RWPE2 (cell line): ENCODE data around the gene CKMT1A.
"Not testable (repeated sequence)": the region's sequence is repeated elsewhere in the genome, so short reads cannot be mapped to it uniquely, and the experiment has no call there.

ENCODE experiments used
- ATAC-seq: fragments of 200-7000 bp; cut with Tn5 transposase; 3 replicates; pipeline ENCODE4 v1.9.1; 2021; ENCODE audit warnings: low read depth
- DNase-seq: peaks from one replicate; pipeline ENCODE4 v3.0.0-alpha.2; 2020; ENCODE audit warnings: low spot score
- H3K27ac ChIP-seq: fragments of 450-650 bp; 2 replicates; pipeline ENCODE4 v1.5.1; 2017; ENCODE audit warnings: mild to moderate bottlenecking; ENCODE audit not compliant: poor library complexity, severe bottlenecking
- H3K27me3 ChIP-seq: fragments of 250-450 bp; sonication (Bioruptor Pico); 2 replicates; pipeline ENCODE4 v1.5.1; 2021; ENCODE audit warnings: mild to moderate bottlenecking, moderate library complexity; ENCODE audit not compliant: insufficient read depth, poor library complexity, severe bottlenecking
- H3K36me3 ChIP-seq: fragments of 250-450 bp; sonication (Bioruptor Pico); 2 replicates; pipeline ENCODE4 v1.5.1; 2020; ENCODE audit warnings: low read depth, mild to moderate bottlenecking, moderate library complexity
- H3K4me1 ChIP-seq: fragments of 250-450 bp; sonication (Bioruptor Pico); 2 replicates; pipeline ENCODE4 v1.5.1; 2021; ENCODE audit warnings: mild to moderate bottlenecking, moderate library complexity; ENCODE audit not compliant: insufficient read depth, poor library complexity, severe bottlenecking
- H3K4me3 ChIP-seq: fragments of 250-450 bp; sonication (Bioruptor Pico); 2 replicates; pipeline ENCODE4 v1.5.1; 2021; ENCODE audit warnings: mild to moderate bottlenecking, moderate library complexity; ENCODE audit not compliant: severe bottlenecking
- H3K9me3 ChIP-seq: fragments of 250-450 bp; sonication (Bioruptor Pico); 2 replicates; pipeline ENCODE4 v1.5.1; 2021; ENCODE audit warnings: mild to moderate bottlenecking, moderate library complexity; ENCODE audit not compliant: severe bottlenecking
- CTCF ChIP-seq: fragments of 450-650 bp; IDR thresholded peaks from one replicate; pipeline ENCODE4 v1.5.1; 2017; ENCODE audit warnings: mild to moderate bottlenecking, moderate library complexity; ENCODE audit not compliant: poor library complexity, severe bottlenecking

The CKMT1A gene

GRCh38 chr15:43693148-43694022 is at the start of gene CKMT1A:
CKMT1A (plus strand) TSS chr15:43693859; CDS start chr15:43694051, 192 bp downstream.
- not testable (repeated sequence) for H3K27ac ChIP-seq, H3K4me1 ChIP-seq, H3K4me3 ChIP-seq, H3K27me3 ChIP-seq, H3K9me3 ChIP-seq, DNase-seq
- ATAC-seq = peak; percentile 80
- peaks cover 13% of the 10 kb centered on the region for H3K36me3 ChIP-seq

- no peak for TF ChIP-seq CTCF
- peak; percentile 29; the same call in 2 of the 3 replicates for ATAC-seq
- Histone ChIP-seq H3K27ac (no peak within 1 kb of the TSS), H3K27me3 (no peaks in the 10 kb centered on the region), H3K4me1 (no peaks in the 10 kb centered on the region), H3K9me3 (no peaks in the 10 kb centered on the region), H3K4me3 (no peak within 1 kb of the TSS), H3K36me3 (no peaks in the 10 kb centered on the region)
- peak; percentile 51 for DNase-seq
Measured at GRCh38 chr15:43648649-43649429, 44.8 kb upstream of the CKMT1A start, which contains the start of gene CATSPER2. CATSPER2 (minus strand) TSS chr15:43648844; CDS start chr15:43648061, 783 bp downstream.

- H3K9me3 ChIP-seq, H3K27ac ChIP-seq, DNase-seq, H3K27me3 ChIP-seq, H3K4me1 ChIP-seq, H3K36me3 ChIP-seq, H3K4me3 ChIP-seq: not testable (repeated sequence)
- ATAC-seq = peak; percentile 41; the same call in 1 of the 3 replicates
Measured at GRCh38 chr15:43649430-43649926, 44.2 kb upstream of the CKMT1A start.

GRCh38 chr15:43659727-43660126 is 33.9 kb upstream of the CKMT1A start:
- not testable (repeated sequence) for H3K36me3 ChIP-seq, H3K27ac ChIP-seq, H3K4me1 ChIP-seq, H3K27me3 ChIP-seq, H3K4me3 ChIP-seq, H3K9me3 ChIP-seq, ATAC-seq, DNase-seq

- not testable (repeated sequence) for H3K9me3 ChIP-seq, H3K27ac ChIP-seq, H3K27me3 ChIP-seq, ATAC-seq, H3K4me1 ChIP-seq, H3K4me3 ChIP-seq, DNase-seq, H3K36me3 ChIP-seq
Measured at GRCh38 chr15:43662293-43662692, 31.4 kb upstream of the CKMT1A start.

- not testable (repeated sequence) for ATAC-seq
Measured at GRCh38 chr15:43663333-43663732, 30.3 kb upstream of the CKMT1A start.

GRCh38 chr15:43666177-43666576 is 27.5 kb upstream of the CKMT1A start:
- not testable (repeated sequence) for H3K27ac ChIP-seq, H3K4me3 ChIP-seq, DNase-seq, H3K9me3 ChIP-seq, H3K4me1 ChIP-seq, H3K27me3 ChIP-seq, H3K36me3 ChIP-seq
- ATAC-seq = peak; percentile 79

More at GRCh38 chr15:43663333-43663732, 30.3 kb upstream of the CKMT1A start:
- H3K9me3 ChIP-seq, DNase-seq, H3K4me1 ChIP-seq, H3K27me3 ChIP-seq, H3K4me3 ChIP-seq, H3K36me3 ChIP-seq, H3K27ac ChIP-seq: not testable (repeated sequence)

- not testable (repeated sequence) for H3K4me3 ChIP-seq, H3K27ac ChIP-seq, ATAC-seq, DNase-seq, H3K27me3 ChIP-seq, H3K36me3 ChIP-seq, H3K4me1 ChIP-seq, H3K9me3 ChIP-seq
Measured at GRCh38 chr15:43674175-43674574, 19.5 kb upstream of the CKMT1A start.

GRCh38 chr15:43689604-43690301 is 3.9 kb upstream of the CKMT1A start:
- not testable (repeated sequence) for H3K9me3 ChIP-seq, H3K27ac ChIP-seq, H3K4me3 ChIP-seq, H3K36me3 ChIP-seq, DNase-seq, H3K27me3 ChIP-seq, H3K4me1 ChIP-seq
- peak; percentile 82 for ATAC-seq

- H3K27ac ChIP-seq, H3K9me3 ChIP-seq, H3K4me1 ChIP-seq, H3K27me3 ChIP-seq, H3K4me3 ChIP-seq, DNase-seq: not testable (repeated sequence)
- ATAC-seq = peak; percentile 10; the same call in 2 of the 3 replicates
- peaks cover 10% of the 10 kb centered on the region for H3K36me3 ChIP-seq
Measured at GRCh38 chr15:43692679-43693078, 980 bp upstream of the CKMT1A start.
